ENCODE results near the gene CENPU. TPM values are rescaled to one million over a fixed set of nuclear protein-coding genes. Genes with fewer than 3 reads are reported as not detected.

Gene CENPU
- total and polyA plus RNA-seq, 10 donors, result 3.0 to 12.9 (median 5.8) TPM

DNA sequence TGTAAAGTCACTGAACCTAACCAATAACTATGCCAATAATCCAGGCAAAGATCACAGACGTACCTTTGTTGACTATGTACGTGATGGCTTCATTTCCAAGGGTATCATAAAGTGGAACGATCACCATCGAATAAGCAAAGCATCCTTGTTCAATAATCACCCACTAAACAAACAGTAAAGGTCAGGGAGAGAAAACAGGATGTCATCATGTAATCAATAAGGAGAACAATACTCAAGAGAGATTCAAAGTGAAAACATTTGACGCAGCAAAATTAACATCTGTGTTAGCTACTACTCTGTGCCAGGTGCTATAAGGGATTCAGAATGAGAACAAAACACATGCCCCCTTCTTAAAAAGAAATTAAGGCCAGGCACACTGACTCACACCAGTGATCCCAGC is 42.9 kb upstream of the CENPU start:
- intact Hi-C loops (cut with DNase I; ENCODE audit: low total_unique reads), result no loop called here
- Histone ChIP-seq H3K27ac (no peak overlapping the region), H3K36me3 (peaks cover 0 to 100% (median 38%) of the 10 kb centered on the region in 6 donors), H3K27me3 (replicated peaks in 1 of 7) (no peaks in the 10 kb centered on the region), H3K9me3 (no peaks in the 10 kb centered on the region), H3K4me3 (no peak overlapping the region), H3K4me1 (peaks cover 0 to 6% (median 0%) of the 10 kb centered on the region in 6 donors)
- no peak for DNase-seq
- TF ChIP-seq CTCF (IDR thresholded peaks at IDR 0.05 in 8 of 11, conservative IDR thresholded peaks at IDR 0.05 in 3 of 11) (no peak), POLR2A (IDR thresholded peaks at IDR 0.05) (no peak), POLR2AphosphoS5 (IDR thresholded peaks at IDR 0.05) (peak in 1 of 3 donors; percentile 2)
- 92 to 98% (median 96%) methylated on average over 5 of the region's 5 CpGs for WGBS, 5 donors

GRCh38 chr4:184775854-184776555 is 42.1 kb upstream of the CENPU start:
- no peak overlapping the region for H3K27ac ChIP-seq
- H3K4me3 ChIP-seq, result no peak overlapping the region
- H3K9me3 ChIP-seq, result no peaks in the 10 kb centered on the region
- no peak for DNase-seq
- TF ChIP-seq POLR2A (IDR thresholded peaks at IDR 0.05) (no peak), POLR2AphosphoS5 (IDR thresholded peaks at IDR 0.05) (no peak), CTCF (IDR thresholded peaks at IDR 0.05 in 8 of 11, conservative IDR thresholded peaks at IDR 0.05 in 3 of 11) (no peak)
- no peaks in the 10 kb centered on the region for H3K27me3 ChIP-seq (replicated peaks in 1 of 7)
- no peaks in the 10 kb centered on the region for H3K4me1 ChIP-seq
- H3K36me3 ChIP-seq, result peaks cover 0 to 100% (median 41%) of the 10 kb centered on the region in 6 donors
- 90 to 95% (median 94%) methylated on average over 13 of the region's 13 CpGs for WGBS, 5 donors
- intact Hi-C loops (cut with DNase I; ENCODE audit: low total_unique reads), result no loop called here

DNA sequence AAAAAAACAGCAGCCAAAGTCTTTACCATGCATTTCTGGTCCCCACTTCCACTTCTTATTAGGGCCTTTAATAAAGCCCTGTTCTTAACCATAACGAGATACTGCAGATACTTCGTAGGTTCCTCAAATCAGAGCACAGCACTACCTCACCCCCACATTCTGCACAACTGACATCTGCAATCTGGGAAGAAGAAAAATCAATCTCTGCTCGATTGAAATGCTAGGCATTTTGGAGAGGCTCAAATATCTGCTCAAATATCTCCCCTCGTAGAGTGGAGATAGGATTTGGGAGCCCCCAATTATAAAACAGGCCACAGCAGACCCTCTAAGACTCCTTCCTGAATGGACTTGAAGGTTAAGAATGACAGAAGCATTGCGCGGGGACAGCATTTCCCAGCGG is 40.3 kb upstream of the CENPU start:
- intact Hi-C loops (cut with DNase I; ENCODE audit: low total_unique reads), result no loop called here
- Histone ChIP-seq H3K27ac (no peak overlapping the region), H3K4me3 (no peak overlapping the region), H3K9me3 (no peaks in the 10 kb centered on the region), H3K36me3 (peaks cover 0 to 100% (median 45%) of the 10 kb centered on the region in 6 donors), H3K27me3 (replicated peaks in 1 of 7) (no peaks in the 10 kb centered on the region), H3K4me1 (no peaks in the 10 kb centered on the region)
- no peak for DNase-seq
- WGBS, 5 donors, result 91 to 96% (median 93%) methylated on average over 7 of the region's 7 CpGs
- TF ChIP-seq POLR2AphosphoS5 (IDR thresholded peaks at IDR 0.05), result no peak
- no peak for TF ChIP-seq POLR2A (IDR thresholded peaks at IDR 0.05)
- TF ChIP-seq CTCF (IDR thresholded peaks at IDR 0.05 in 8 of 11, conservative IDR thresholded peaks at IDR 0.05 in 3 of 11), result no peak

GRCh38 chr4:184771416-184771815 is 37.5 kb upstream of the CENPU start:
- intact Hi-C loops (cut with DNase I; ENCODE audit: low total_unique reads), result no loop called here

More at GRCh38 chr4:184771416-184771815, 37.5 kb upstream of the CENPU start:
- no peak for TF ChIP-seq CTCF (IDR thresholded peaks at IDR 0.05 in 8 of 11, conservative IDR thresholded peaks at IDR 0.05 in 3 of 11)
- TF ChIP-seq POLR2AphosphoS5 (IDR thresholded peaks at IDR 0.05), result no peak
- TF ChIP-seq POLR2A (IDR thresholded peaks at IDR 0.05), result no peak
- Histone ChIP-seq H3K4me3 (no peak overlapping the region), H3K27me3 (replicated peaks in 1 of 7) (no peaks in the 10 kb centered on the region), H3K27ac (no peak overlapping the region), H3K4me1 (no peaks in the 10 kb centered on the region), H3K9me3 (no peaks in the 10 kb centered on the region), H3K36me3 (peaks cover 0 to 100% (median 65%) of the 10 kb centered on the region in 6 donors)
- 85 to 95% (median 93%) methylated on average over 1 of the region's 1 CpG for WGBS, 5 donors
- no peak for DNase-seq
